Measurements from ENCODE around the gene OTUD4.

The OTUD4 gene

DNA sequence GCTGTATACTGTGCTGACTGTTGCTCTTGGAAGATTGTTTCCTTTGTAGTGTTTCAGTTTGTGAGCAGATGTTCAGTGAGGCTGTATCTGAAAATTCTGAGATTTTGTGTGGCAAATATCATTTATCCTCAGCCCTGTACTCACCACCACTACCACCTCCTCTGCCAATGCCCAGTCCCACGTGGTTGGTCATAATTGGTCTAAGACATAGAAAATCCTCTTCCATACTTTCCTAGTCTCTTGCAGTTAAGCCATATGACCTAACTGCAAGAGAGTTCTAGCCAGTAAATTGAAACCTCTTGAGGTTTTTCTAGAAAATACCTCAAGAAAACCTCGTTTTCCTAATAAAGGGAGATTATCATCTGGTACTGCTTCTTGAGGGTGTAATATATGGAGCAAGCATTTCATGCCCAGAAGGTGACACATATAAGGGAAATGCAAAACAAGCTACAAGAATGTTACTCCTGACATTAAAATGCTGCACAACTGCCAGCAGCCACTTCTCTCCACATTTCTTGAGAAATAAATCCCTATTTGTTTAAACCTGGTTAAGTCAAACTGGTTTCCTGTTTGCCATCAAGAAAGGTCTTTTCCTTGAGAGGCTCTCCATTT is 49.5 kb downstream of the OTUD4 start:
- no peak for DNase-seq
- no peaks in the 10 kb centered on the region for H3K9me3 Mint-ChIP-seq
- H3K4me1 Mint-ChIP-seq: peaks cover 76% of the 10 kb centered on the region
- H3K27ac Mint-ChIP-seq: peak overlapping the region; percentile 86
- H3K36me3 Mint-ChIP-seq: peaks cover 63% of the 10 kb centered on the region
- peak overlapping the region; percentile 19 for H3K4me3 Mint-ChIP-seq
- no peaks in the 10 kb centered on the region for H3K27me3 Mint-ChIP-seq
- CTCF ChIA-PET: no interaction called here

DNA sequence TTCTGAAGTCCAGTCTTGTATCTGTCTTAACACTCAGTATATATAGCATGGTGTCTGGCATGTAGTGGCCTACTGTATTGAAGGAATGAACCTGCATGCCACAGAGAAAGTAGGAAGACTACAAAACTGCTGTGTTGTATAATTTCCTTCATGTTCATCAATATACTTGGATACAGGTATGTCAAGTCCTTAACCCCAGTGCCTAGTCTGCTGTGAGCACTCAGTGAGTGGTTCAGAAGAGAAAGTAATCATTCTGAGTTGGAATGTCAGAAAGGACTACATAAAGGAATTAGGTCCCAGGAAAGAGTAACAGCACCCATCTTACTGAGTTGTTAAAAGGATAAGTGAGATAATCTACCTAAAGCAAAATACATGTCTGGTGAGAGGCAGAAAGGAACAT is 50.3 kb downstream of the OTUD4 start:
- peaks cover 66% of the 10 kb centered on the region for H3K36me3 Mint-ChIP-seq
- no peak for DNase-seq
- no peak overlapping the region for H3K4me3 Mint-ChIP-seq
- CTCF ChIA-PET: no interaction called here
- H3K27me3 Mint-ChIP-seq: no peaks in the 10 kb centered on the region
- peaks cover 75% of the 10 kb centered on the region for H3K4me1 Mint-ChIP-seq
- no peaks in the 10 kb centered on the region for H3K9me3 Mint-ChIP-seq
- peak overlapping the region; percentile 86 for H3K27ac Mint-ChIP-seq

DNA sequence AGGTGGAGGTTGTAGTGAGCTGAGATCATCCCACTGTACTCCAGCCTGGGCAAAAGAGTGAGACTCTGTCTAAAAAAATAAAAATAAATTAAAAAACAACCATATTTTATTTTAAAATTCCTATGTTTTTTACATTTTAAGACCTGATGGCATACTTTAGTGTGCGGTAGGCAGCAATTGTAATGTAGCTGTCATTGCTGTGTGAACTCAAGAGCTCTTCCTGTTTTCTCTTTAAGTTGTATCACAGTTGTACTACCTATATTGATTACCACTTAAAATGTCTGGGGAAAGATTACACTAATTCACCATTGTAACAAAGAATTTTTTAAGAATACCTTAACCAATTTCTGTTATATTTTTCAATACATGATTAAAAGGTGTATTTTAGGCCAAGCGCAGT is 55.0 kb downstream of the OTUD4 start:
- H3K27me3 Mint-ChIP-seq: no peaks in the 10 kb centered on the region
- DNase-seq: no peak
- no peaks in the 10 kb centered on the region for H3K9me3 Mint-ChIP-seq
- H3K36me3 Mint-ChIP-seq: peaks cover 67% of the 10 kb centered on the region
- peak overlapping the region; percentile 96 for H3K27ac Mint-ChIP-seq
- H3K4me1 Mint-ChIP-seq: peaks cover 39% of the 10 kb centered on the region
- CTCF ChIA-PET: interaction anchor here (1.3 kb wide), 1 partner anchor 27 kb away, joined by 3 read pairs; the partner anchor contains the start of genes ABCE1 and ANAPC10
- no peak overlapping the region for H3K4me3 Mint-ChIP-seq

DNA sequence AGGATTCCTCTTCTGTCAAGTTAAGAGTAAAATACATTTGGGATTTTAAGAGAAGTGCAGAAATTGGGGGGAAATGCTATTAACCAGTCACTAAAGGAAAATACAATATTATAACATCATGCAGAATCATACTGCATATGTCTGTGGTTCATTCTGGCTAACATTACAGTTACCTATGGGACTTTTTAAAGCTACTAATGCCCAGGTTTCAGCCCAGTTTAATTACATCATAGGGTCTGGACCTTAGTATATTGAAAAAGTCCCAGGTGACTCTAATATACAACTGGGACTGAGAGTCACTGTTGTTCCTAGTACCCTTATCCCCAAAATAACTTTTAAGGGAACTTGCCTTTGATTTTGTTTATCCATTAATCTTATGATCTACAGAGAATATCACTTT is 72.3 kb downstream of the OTUD4 start:
- Mint-ChIP-seq H3K27ac (no peak overlapping the region), H3K9me3 (no peaks in the 10 kb centered on the region), H3K4me3 (no peak overlapping the region), H3K36me3 (peaks cover 45% of the 10 kb centered on the region), H3K27me3 (no peaks in the 10 kb centered on the region), H3K4me1 (peaks cover 3% of the 10 kb centered on the region)
- CTCF ChIA-PET: no interaction called here
- DNase-seq: no peak

- peaks cover 35% of the 10 kb centered on the region for H3K36me3 Mint-ChIP-seq
- H3K27me3 Mint-ChIP-seq: no peaks in the 10 kb centered on the region
- H3K27ac Mint-ChIP-seq: no peak overlapping the region
- CTCF ChIA-PET: no interaction called here
- H3K9me3 Mint-ChIP-seq: no peaks in the 10 kb centered on the region
- DNase-seq: no peak
- peaks cover 3% of the 10 kb centered on the region for H3K4me1 Mint-ChIP-seq
- H3K4me3 Mint-ChIP-seq: no peak overlapping the region
These were observed 73.3 kb downstream of the OTUD4 start for GRCh38 chr4:145107126-145107525.

DNA sequence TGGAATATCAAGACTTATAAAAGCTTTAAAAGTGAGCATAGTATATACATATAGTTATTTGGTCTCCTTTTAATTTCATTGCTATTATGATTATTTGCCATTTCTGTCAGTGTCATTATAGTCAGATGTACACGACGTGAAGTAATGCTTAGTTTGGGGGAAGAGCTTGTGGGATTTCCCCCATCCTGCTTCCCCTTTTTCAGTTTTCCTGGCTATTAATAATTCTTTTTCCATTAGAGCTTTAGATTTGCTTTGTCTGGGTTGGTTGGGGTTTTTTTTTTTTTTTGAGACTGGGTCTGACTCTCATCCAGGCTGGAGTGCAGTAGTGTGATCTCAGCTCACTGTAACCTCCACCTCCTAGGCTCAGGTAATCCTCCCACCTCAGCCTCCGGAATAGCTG is 76.9 kb downstream of the OTUD4 start:
- Mint-ChIP-seq H3K36me3 (peaks cover 22% of the 10 kb centered on the region), H3K9me3 (no peaks in the 10 kb centered on the region), H3K27ac (no peak overlapping the region), H3K4me1 (peaks cover 18% of the 10 kb centered on the region), H3K4me3 (no peak overlapping the region), H3K27me3 (no peaks in the 10 kb centered on the region)
- CTCF ChIA-PET: interaction anchor here (1.1 kb wide), 1 partner anchor 13 kb away, joined by 6 read pairs; no protein-coding TSS in a partner anchor
- DNase-seq: no peak

- H3K9me3 Mint-ChIP-seq: no peaks in the 10 kb centered on the region
- CTCF ChIA-PET: interaction anchor here (1.1 kb wide), 1 partner anchor 13 kb away, joined by 6 read pairs; no protein-coding TSS in a partner anchor
- H3K27ac Mint-ChIP-seq: no peak overlapping the region
- no peaks in the 10 kb centered on the region for H3K27me3 Mint-ChIP-seq
- DNase-seq: no peak
- H3K4me1 Mint-ChIP-seq: peaks cover 18% of the 10 kb centered on the region
- H3K36me3 Mint-ChIP-seq: peaks cover 17% of the 10 kb centered on the region
- H3K4me3 Mint-ChIP-seq: no peak overlapping the region
These were observed 77.8 kb downstream of the OTUD4 start for GRCh38 chr4:145102619-145103018.

- no peak overlapping the region for H3K27ac Mint-ChIP-seq
- H3K27me3 Mint-ChIP-seq: no peaks in the 10 kb centered on the region
- H3K9me3 Mint-ChIP-seq: no peaks in the 10 kb centered on the region
- H3K36me3 Mint-ChIP-seq: peaks cover 8% of the 10 kb centered on the region
- no peak for DNase-seq
- no peak overlapping the region for H3K4me3 Mint-ChIP-seq
- peaks cover 28% of the 10 kb centered on the region for H3K4me1 Mint-ChIP-seq
- CTCF ChIA-PET: interaction anchor here (1.2 kb wide), 1 partner anchor 94 kb away, joined by 3 read pairs; no protein-coding TSS in a partner anchor
These were observed 79.3 kb downstream of the OTUD4 start for GRCh38 chr4:145101091-145101490.

GRCh38 chr4:145099653-145100052 is 80.7 kb downstream of the OTUD4 start:
- Mint-ChIP-seq H3K36me3 (peaks cover 14% of the 10 kb centered on the region), H3K9me3 (no peaks in the 10 kb centered on the region), H3K27ac (peak overlapping the region; percentile 98), H3K4me1 (peaks cover 35% of the 10 kb centered on the region), H3K27me3 (no peaks in the 10 kb centered on the region), H3K4me3 (peak overlapping the region; percentile 94)
- no peak for DNase-seq
- CTCF ChIA-PET: interaction anchor here (1.3 kb wide), 1 partner anchor 33 kb away, joined by 4 read pairs; no protein-coding TSS in a partner anchor

- peak; percentile 57 for DNase-seq
- Mint-ChIP-seq H3K27ac (peak overlapping the region; percentile 98), H3K36me3 (peaks cover 22% of the 10 kb centered on the region), H3K9me3 (peaks cover 3% of the 10 kb centered on the region), H3K4me1 (peaks cover 39% of the 10 kb centered on the region), H3K4me3 (peak overlapping the region; percentile 94), H3K27me3 (no peaks in the 10 kb centered on the region)
- CTCF ChIA-PET: interaction anchor here (1.1 to 2.0 kb wide), 3 partner anchors 34 to 83 kb away, joined by 3 to 8 read pairs (median 4); no protein-coding TSS in a partner anchor
These were observed 81.7 kb downstream of the OTUD4 start for GRCh38 chr4:145098675-145099037.

GRCh38 chr4:145097821-145098674 is 82.3 kb downstream of the OTUD4 start, which contains the start of the genes ABCE1 and ANAPC10:
ABCE1 (plus strand) TSS chr4:145098311; CDS start chr4:145104413, 6,102 bp downstream.
ANAPC10 (minus strand) TSS chr4:145098196; CDS start chr4:145096099, 2,097 bp downstream.
- no peaks in the 10 kb centered on the region for H3K27me3 Mint-ChIP-seq
- H3K36me3 Mint-ChIP-seq: peaks cover 28% of the 10 kb centered on the region
- peaks cover 7% of the 10 kb centered on the region for H3K9me3 Mint-ChIP-seq
- DNase-seq: peak; percentile 98
- H3K4me3 Mint-ChIP-seq: peak within 1 kb of the TSS; percentile 94
- H3K4me1 Mint-ChIP-seq: peaks cover 37% of the 10 kb centered on the region
- CTCF ChIA-PET: interaction anchor here (1.0 to 2.0 kb wide), 3 partner anchors 28 to 83 kb away, joined by 3 to 8 read pairs (median 3); no protein-coding TSS in a partner anchor
- peak within 1 kb of the TSS; percentile 98 for H3K27ac Mint-ChIP-seq

DNA sequence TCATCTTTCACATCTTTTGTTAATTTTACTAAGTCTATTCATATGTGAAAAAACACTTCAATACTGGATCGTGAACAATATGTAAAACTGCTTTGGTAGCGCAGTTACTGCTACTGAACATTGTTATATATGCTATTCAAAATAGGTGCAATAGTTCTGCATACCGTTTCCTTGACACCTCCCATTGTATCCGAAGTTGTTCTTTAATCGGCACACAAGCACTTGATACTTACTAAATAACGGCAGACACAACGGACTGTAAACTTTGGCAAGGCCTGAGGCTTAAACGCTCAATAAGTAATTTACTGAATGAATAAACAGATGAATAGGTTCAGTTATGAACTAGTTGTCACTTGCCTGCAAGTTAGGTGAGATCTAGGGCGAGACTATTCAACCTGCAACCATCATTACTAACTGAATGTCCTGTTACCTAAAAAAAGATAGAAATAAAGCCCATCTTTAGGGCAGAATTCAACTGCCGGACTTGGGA is 83.0 kb downstream of the OTUD4 start:
- Mint-ChIP-seq H3K4me3 (peak overlapping the region; percentile 94), H3K36me3 (peaks cover 35% of the 10 kb centered on the region), H3K27ac (peak overlapping the region; percentile 98), H3K4me1 (peaks cover 37% of the 10 kb centered on the region), H3K9me3 (peaks cover 7% of the 10 kb centered on the region), H3K27me3 (no peaks in the 10 kb centered on the region)
- CTCF ChIA-PET: interaction anchor here (1.0 to 2.0 kb wide), 2 partner anchors 29 to 81 kb away, joined by 3 to 8 read pairs; no protein-coding TSS in a partner anchor
- DNase-seq: no peak

DNA sequence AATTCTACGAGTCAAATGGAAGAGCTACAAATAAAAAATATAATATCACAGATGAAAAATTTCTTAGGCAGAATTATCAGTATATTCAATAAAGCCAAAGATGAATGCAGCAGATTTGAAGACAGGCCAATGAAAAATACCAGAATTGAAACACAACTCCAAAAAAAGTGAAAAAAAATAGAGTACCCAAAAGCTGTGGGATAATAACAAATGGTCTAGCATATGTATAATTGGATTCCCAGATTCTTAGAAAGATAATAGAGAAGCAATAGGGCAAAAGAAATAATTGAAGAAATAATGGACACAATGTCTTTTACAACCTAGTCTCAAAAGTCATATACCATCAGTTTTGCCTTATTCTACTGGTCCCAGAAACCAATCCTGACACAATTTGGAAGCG is 86.8 kb downstream of the OTUD4 start:
- Mint-ChIP-seq H3K9me3 (peaks cover 7% of the 10 kb centered on the region), H3K4me1 (peaks cover 26% of the 10 kb centered on the region), H3K27ac (no peak overlapping the region), H3K27me3 (no peaks in the 10 kb centered on the region), H3K36me3 (peaks cover 56% of the 10 kb centered on the region), H3K4me3 (no peak overlapping the region)
- DNase-seq: no peak
- CTCF ChIA-PET: no interaction called here

DNA sequence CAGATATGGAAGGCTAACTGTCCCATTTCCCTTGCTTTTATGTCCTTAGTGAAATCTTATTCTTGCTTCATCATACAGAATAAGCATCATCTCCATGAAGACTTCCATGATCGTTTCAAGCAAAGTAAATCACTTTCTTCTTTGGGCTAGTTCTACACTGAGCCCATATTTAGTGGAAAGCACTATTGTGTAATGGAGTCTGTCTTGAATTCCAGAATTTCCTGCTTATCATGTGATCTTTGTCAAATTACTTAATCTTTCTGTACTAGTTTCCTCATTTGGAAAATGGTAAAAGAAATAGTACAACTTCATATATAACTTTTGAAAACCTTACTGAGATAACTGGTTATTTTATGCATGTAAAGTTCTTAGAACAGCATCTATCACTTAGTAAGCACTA is 90.0 kb downstream of the OTUD4 start:
- peaks cover 7% of the 10 kb centered on the region for H3K9me3 Mint-ChIP-seq
- no peak overlapping the region for H3K27ac Mint-ChIP-seq
- DNase-seq: no peak
- CTCF ChIA-PET: no interaction called here
- H3K4me1 Mint-ChIP-seq: peaks cover 18% of the 10 kb centered on the region
- no peak overlapping the region for H3K4me3 Mint-ChIP-seq
- no peaks in the 10 kb centered on the region for H3K27me3 Mint-ChIP-seq
- H3K36me3 Mint-ChIP-seq: peaks cover 66% of the 10 kb centered on the region
